COLO668 (cell line): ENCODE results near the gene ABT1.

ENCODE experiments used
- DNase-seq: peaks from one replicate; lab custom pipeline; 2025; ENCODE audit not compliant: unreplicated experiment; lab: John Stamatoyannopoulos, UW

The ABT1 gene

GRCh38 chr6:26602262-26602661 is 5.5 kb downstream of the ABT1 start:
- DNase-seq, result no peak

GRCh38 chr6:26604026-26604425 is 7.3 kb downstream of the ABT1 start:
- no peak for DNase-seq

GRCh38 chr6:26604797-26605196 is 8.0 kb downstream of the ABT1 start:
- no peak for DNase-seq

GRCh38 chr6:26607434-26608230 is 10.9 kb downstream of the ABT1 start:
- peak; percentile 39 for DNase-seq

GRCh38 chr6:26609463-26609862 is 12.7 kb downstream of the ABT1 start:
- no peak for DNase-seq

- DNase-seq, result no peak
These were observed 14.8 kb downstream of the ABT1 start for GRCh38 chr6:26611599-26611998.

GRCh38 chr6:26613201-26613600 is 16.4 kb downstream of the ABT1 start:
- no peak for DNase-seq

- no peak for DNase-seq
These were observed 17.2 kb downstream of the ABT1 start for GRCh38 chr6:26613689-26614683.

- no peak for DNase-seq
These were observed 26.6 kb downstream of the ABT1 start for GRCh38 chr6:26623339-26623859.

GRCh38 chr6:26624557-26624956 is 27.8 kb downstream of the ABT1 start:
- DNase-seq, result no peak

- DNase-seq, result no peak
These were observed 31.1 kb downstream of the ABT1 start for GRCh38 chr6:26627843-26628242.

- no peak for DNase-seq
These were observed 32.6 kb downstream of the ABT1 start for GRCh38 chr6:26629359-26629758.

- DNase-seq, result no peak
These were observed 44.1 kb downstream of the ABT1 start for GRCh38 chr6:26640806-26641205.

- DNase-seq, result no peak
These were observed 49.3 kb downstream of the ABT1 start for GRCh38 chr6:26646074-26646473.
